ENCODE results near the gene SS18L1.

The SS18L1 gene

DNA sequence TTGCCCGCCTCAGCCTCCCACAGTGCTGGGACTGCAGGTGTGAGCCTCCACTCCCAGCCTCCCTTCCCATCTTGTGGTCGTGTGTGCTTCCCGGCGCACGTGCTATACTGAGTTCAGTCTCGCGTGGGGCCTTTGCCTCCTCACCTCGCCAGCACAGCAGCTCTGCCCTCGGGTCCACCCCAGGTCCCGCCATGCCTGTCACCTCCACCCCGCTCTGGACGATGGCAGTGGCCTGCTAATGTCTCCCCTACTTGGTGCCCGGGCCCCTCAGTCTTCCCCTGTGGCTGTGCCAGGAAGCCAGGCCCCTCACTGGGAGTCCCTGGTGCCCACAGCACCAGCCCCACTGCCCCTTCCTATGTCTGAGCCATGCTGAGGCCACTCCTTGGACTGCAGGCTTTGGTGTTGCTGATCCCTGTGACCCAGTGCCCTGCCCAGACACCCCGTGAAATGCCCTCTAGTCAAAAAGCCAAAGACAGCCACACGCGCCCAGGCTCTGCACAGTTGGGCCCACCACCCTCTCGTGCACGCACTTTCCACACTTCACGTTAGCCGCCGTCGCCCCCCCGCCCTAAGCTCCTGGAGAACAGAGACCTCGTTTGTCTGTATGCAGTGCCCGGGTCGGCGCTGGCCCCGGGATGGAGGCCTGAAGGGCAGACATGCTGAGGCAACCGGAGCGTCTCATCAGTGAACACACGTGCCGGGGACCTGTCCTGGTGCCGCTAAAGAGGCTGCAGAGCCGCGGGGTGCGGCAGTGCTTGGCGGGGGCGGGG is 62.2 kb downstream of the SS18L1 start:
- DNase-seq (ENCODE audit: extremely low read depth, low read depth): no peak
- TF ChIP-seq, protein P1, sequence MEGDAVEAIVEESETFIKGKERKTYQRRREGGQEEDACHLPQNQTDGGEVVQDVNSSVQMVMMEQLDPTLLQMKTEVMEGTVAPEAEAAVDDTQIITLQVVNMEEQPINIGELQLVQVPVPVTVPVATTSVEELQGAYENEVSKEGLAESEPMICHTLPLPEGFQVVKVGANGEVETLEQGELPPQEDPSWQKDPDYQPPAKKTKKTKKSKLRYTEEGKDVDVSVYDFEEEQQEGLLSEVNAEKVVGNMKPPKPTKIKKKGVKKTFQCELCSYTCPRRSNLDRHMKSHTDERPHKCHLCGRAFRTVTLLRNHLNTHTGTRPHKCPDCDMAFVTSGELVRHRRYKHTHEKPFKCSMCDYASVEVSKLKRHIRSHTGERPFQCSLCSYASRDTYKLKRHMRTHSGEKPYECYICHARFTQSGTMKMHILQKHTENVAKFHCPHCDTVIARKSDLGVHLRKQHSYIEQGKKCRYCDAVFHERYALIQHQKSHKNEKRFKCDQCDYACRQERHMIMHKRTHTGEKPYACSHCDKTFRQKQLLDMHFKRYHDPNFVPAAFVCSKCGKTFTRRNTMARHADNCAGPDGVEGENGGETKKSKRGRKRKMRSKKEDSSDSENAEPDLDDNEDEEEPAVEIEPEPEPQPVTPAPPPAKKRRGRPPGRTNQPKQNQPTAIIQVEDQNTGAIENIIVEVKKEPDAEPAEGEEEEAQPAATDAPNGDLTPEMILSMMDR (IDR thresholded peaks at IDR 0.05; ENCODE audit: low read depth, low read length): no peak

GRCh38 chr20:62206388-62206775 is 62.8 kb downstream of the SS18L1 start:
- TF ChIP-seq, protein P1 (IDR thresholded peaks at IDR 0.05; ENCODE audit: low read depth, low read length): no peak
- no peak for DNase-seq (ENCODE audit: extremely low read depth, low read depth)

DNA sequence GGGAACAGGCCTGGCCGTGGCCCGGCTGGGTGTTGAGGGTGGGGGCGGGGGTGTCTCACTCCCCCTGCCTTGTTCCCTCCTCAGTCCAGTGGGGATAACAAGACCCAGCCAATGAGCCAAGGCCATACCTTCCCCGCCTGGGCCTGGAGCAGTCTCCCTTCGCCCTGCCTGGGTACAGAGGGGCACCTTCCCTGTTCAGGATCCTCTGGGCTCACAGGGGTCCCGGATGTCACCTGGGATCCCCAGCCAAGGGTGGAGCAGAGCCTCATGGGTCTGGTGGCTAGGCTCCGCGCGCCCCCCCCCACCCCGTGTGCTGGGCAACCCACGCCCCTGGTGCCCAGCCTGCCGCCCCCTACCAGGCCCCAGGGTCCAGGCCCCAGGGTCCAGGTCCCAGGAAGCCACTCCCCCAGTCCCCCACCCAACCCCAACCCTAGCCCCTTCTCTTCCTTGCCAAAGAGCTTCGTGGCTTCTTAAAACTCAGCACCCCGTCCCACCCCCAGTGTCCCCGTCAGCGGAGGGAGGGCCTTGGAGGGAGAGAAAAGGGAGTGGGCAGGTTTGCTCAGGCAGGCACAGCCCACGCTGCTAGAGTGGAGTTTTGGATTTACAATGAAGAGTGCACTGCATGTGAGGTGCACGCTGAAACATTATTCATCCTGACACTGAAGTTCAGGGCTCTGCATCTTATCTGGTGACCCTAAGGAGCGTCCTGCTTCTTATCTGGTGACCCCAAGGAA is 64.7 kb downstream of the SS18L1 start:
- TF ChIP-seq, protein P1 (IDR thresholded peaks at IDR 0.05; ENCODE audit: low read depth, low read length): no peak
- DNase-seq (ENCODE audit: extremely low read depth, low read depth): no peak

- no peak for DNase-seq (ENCODE audit: extremely low read depth, low read depth)
- TF ChIP-seq, protein P1 (IDR thresholded peaks at IDR 0.05; ENCODE audit: low read depth, low read length): no peak
Observed at GRCh38 chr20:62208795-62209755, 65.5 kb downstream of the SS18L1 start.

GRCh38 chr20:62209850-62210495 is 66.4 kb downstream of the SS18L1 start:
- TF ChIP-seq, protein P1 (IDR thresholded peaks at IDR 0.05; ENCODE audit: low read depth, low read length): no peak
- DNase-seq (ENCODE audit: extremely low read depth, low read depth): no peak

GRCh38 chr20:62210496-62210855 is 66.9 kb downstream of the SS18L1 start:
- DNase-seq (ENCODE audit: extremely low read depth, low read depth): no peak
- TF ChIP-seq, protein P1 (IDR thresholded peaks at IDR 0.05; ENCODE audit: low read depth, low read length): no peak
